ENCODE results near the gene PSMB11.

Gene PSMB11

GRCh38 chr14:23077962-23078361 lies 36.0 kb downstream of the PSMB11 start:
- Histone ChIP-seq H3K4me2 (no peak overlapping the region), H3K9me3 (no peaks in the 10 kb centered on the region), H3K4me3 (no peak overlapping the region), H4K20me1 (peaks cover 43% of the 10 kb centered on the region), H3K36me3 (peaks cover 100% of the 10 kb centered on the region), H3K4me1 (0 out of 2 replicates have a peak, but pooled peaks cover 1% of the 10 kb centered on the region), H3K27ac (no peak overlapping the region), H3K27me3 (no peaks in the 10 kb centered on the region), H3K9ac (no peak overlapping the region)
- TF ChIP-seq Cebpa-rat (IDR thresholded peaks at IDR 0.05) = no peak

GRCh38 chr14:23078692-23079116 lies 36.7 kb downstream of the PSMB11 start:
- Histone ChIP-seq H4K20me1 (peaks cover 43% of the 10 kb centered on the region), H3K27ac (no peak overlapping the region), H3K4me1 (no peaks in the 10 kb centered on the region), H3K36me3 (peaks cover 100% of the 10 kb centered on the region), H3K27me3 (no peaks in the 10 kb centered on the region), H3K9ac (no peak overlapping the region), H3K9me3 (no peaks in the 10 kb centered on the region), H3K4me2 (no peak overlapping the region), H3K4me3 (no peak overlapping the region)
- no peak for TF ChIP-seq Cebpa-rat (IDR thresholded peaks at IDR 0.05)

DNA sequence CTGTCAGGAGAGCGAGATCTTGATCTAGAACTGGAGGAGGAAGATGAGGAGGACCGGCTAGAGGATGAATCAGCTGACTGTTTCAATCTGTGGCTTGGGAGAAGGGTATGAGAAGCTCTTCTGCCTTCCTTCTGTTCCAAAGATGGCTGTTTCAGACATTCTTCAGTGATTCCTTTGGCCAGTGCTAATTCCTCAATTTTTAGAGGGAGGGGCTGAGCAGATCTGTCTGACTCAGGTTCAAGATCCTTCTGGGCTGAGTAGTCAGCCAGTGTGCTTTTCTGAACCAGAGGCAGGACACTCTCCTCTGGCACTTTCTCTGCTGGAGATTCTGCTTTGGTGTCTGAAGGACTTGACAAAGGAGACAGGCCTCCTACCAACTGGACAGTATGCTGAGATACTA lies 37.7 kb downstream of the PSMB11 start:
- TF ChIP-seq Cebpa-rat (IDR thresholded peaks at IDR 0.05) = no peak
- no peak overlapping the region for H3K27ac ChIP-seq
- H3K27me3 ChIP-seq = no peaks in the 10 kb centered on the region
- no peaks in the 10 kb centered on the region for H3K4me1 ChIP-seq
- H3K4me2 ChIP-seq = no peak overlapping the region
- no peaks in the 10 kb centered on the region for H3K9me3 ChIP-seq
- H3K36me3 ChIP-seq = peaks cover 100% of the 10 kb centered on the region
- H4K20me1 ChIP-seq = peaks cover 44% of the 10 kb centered on the region
- H3K4me3 ChIP-seq = no peak overlapping the region
- no peak overlapping the region; the same call in 1 of the 2 replicates for H3K9ac ChIP-seq

DNA sequence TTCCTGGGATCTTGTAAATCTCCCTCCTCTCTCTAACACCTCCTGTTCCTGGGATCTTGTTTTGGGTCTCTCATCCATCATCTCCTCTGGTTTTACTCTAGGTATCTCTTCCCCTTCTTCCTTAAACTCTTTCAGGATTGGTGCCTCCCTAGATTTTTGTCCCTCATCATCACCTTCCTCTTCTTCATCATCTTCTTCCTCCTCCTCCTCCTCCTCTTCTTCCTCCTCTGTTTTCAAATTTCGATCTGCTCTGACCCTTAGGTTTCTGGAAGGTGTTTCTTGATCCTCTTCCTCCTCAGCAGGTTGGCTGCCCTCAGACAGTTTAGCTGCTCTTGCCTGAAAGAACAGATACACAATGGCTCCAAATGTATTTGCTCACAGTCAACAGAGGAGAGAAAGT lies 38.5 kb downstream of the PSMB11 start:
- Histone ChIP-seq H3K4me1 (no peaks in the 10 kb centered on the region), H3K9ac (no peak overlapping the region; the same call in 1 of the 2 replicates), H3K27ac (no peak overlapping the region), H3K4me2 (no peak overlapping the region), H3K4me3 (no peak overlapping the region), H3K27me3 (no peaks in the 10 kb centered on the region), H3K36me3 (peaks cover 100% of the 10 kb centered on the region), H4K20me1 (peaks cover 52% of the 10 kb centered on the region), H3K9me3 (no peaks in the 10 kb centered on the region)
- no peak for TF ChIP-seq Cebpa-rat (IDR thresholded peaks at IDR 0.05)

DNA sequence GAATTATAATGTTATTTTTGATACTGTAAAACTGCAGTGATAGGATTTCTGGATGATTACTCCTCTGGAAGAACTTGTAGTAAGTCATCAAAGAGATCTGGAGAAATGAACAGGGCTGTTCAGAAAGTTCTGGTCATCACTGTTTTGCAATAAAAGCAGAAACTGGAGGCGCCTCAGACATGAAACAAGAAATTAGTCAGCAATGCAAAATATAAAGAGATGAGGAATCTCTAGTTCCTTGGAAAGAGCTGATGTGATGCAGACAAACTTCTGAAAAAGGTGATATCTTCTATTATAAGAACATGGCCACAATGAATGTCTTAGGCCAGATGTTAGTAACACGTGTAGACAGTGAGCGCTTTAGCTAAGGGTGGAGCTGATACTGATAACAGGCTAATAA lies 43.4 kb downstream of the PSMB11 start:
- H4K20me1 ChIP-seq = peaks cover 55% of the 10 kb centered on the region
- peaks cover 100% of the 10 kb centered on the region for H3K36me3 ChIP-seq
- H3K4me2 ChIP-seq = no peak overlapping the region
- H3K27me3 ChIP-seq = no peaks in the 10 kb centered on the region
- no peak overlapping the region for H3K27ac ChIP-seq
- no peak overlapping the region for H3K4me3 ChIP-seq
- 0 out of 2 replicates have a peak overlapping the region, but pooled peaks have one; percentile 24 for H3K9ac ChIP-seq
- no peaks in the 10 kb centered on the region for H3K9me3 ChIP-seq
- H3K4me1 ChIP-seq = no peaks in the 10 kb centered on the region
- no peak for TF ChIP-seq Cebpa-rat (IDR thresholded peaks at IDR 0.05)

DNA sequence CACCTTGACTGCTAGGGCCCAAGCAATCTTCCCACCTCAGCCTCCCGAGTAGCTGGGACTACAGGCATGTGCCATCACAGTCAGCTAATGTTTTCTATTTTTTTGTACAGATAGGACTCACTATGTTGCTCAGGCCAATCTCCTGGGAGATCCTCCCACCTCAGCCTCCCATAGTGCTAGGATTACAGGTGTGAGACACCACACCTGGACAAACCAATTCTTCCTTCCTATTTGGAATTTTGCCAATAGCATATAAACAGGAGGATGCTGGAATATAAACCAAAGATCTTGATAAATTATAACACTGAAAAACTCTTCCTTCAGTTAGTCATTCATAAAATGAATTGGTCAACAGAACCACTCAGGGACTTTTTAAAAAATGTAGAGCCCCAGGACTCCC lies 44.6 kb downstream of the PSMB11 start:
- H3K27me3 ChIP-seq = no peaks in the 10 kb centered on the region
- H3K4me2 ChIP-seq = no peak overlapping the region
- H3K9ac ChIP-seq = no peak overlapping the region
- H4K20me1 ChIP-seq = peaks cover 66% of the 10 kb centered on the region
- H3K27ac ChIP-seq = no peak overlapping the region
- peaks cover 100% of the 10 kb centered on the region for H3K36me3 ChIP-seq
- no peak overlapping the region for H3K4me3 ChIP-seq
- TF ChIP-seq Cebpa-rat (IDR thresholded peaks at IDR 0.05) = no peak
- H3K4me1 ChIP-seq = no peaks in the 10 kb centered on the region
- no peaks in the 10 kb centered on the region for H3K9me3 ChIP-seq

DNA sequence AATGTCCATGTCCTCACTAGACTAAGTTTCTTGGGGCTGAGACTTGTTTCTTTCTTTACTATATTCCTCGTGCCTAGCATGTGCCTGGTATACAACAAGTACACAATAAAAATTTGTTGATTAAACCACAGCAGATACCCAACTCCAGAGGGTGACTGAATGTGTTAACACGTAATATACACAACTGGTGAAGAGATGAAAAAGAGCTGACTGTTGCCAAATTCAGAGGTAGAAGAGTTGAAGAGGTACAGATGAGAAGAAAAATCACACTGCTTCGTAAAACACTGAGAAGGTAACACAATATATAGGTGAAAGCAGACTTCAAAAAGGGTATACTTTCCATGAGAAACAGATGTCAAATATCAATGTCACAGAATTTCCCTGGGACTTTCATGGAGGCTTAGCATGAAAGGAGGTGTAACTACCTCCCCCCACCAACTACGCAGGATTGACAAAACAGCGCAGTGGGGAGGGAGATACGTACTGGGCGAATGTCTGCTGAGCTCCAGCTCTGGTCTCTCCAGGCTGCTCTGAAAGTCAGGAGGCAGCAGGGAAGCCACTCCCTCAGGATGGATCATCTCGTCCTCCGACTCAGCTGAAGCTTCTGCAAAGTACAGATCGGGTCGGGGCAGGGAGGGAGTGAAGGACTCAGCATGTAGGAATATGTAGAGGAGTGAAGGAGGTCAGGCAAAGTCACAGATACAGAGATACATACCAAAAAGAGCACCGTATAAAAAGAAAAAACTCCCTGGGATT lies 47.7 kb downstream of the PSMB11 start:
- Histone ChIP-seq H3K4me3 (no peak overlapping the region), H3K9me3 (no peaks in the 10 kb centered on the region), H3K9ac (no peak overlapping the region), H4K20me1 (peaks cover 97% of the 10 kb centered on the region), H3K27me3 (no peaks in the 10 kb centered on the region), H3K4me1 (peaks cover 13% of the 10 kb centered on the region), H3K4me2 (no peak overlapping the region), H3K36me3 (peaks cover 87% of the 10 kb centered on the region), H3K27ac (no peak overlapping the region)
- no peak for TF ChIP-seq Cebpa-rat (IDR thresholded peaks at IDR 0.05)

DNA sequence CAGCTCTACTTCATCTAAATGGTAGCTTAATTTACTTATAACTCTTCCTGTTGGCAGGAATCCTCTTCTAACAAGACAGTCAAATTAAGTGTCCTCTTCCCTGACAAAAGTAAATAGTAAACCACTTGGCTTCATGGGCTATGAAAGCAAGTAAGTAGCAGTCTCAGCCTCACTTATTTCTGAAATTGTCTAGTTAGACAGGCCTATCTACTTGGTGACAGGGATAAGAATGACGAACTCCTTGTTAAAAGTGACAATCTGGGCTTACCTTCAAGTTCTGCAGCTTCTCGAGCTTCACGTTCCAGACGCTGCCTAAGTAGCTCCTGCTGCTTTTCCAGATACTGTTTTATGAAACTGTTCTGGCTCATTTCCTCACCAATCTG lies 48.2 kb downstream of the PSMB11 start:
- TF ChIP-seq Cebpa-rat (IDR thresholded peaks at IDR 0.05) = no peak
- Histone ChIP-seq H3K4me3 (no peak overlapping the region), H4K20me1 (peaks cover 91% of the 10 kb centered on the region), H3K36me3 (peaks cover 82% of the 10 kb centered on the region), H3K9ac (no peak overlapping the region), H3K9me3 (no peaks in the 10 kb centered on the region), H3K27me3 (no peaks in the 10 kb centered on the region), H3K4me1 (peaks cover 13% of the 10 kb centered on the region), H3K4me2 (no peak overlapping the region), H3K27ac (no peak overlapping the region)

DNA sequence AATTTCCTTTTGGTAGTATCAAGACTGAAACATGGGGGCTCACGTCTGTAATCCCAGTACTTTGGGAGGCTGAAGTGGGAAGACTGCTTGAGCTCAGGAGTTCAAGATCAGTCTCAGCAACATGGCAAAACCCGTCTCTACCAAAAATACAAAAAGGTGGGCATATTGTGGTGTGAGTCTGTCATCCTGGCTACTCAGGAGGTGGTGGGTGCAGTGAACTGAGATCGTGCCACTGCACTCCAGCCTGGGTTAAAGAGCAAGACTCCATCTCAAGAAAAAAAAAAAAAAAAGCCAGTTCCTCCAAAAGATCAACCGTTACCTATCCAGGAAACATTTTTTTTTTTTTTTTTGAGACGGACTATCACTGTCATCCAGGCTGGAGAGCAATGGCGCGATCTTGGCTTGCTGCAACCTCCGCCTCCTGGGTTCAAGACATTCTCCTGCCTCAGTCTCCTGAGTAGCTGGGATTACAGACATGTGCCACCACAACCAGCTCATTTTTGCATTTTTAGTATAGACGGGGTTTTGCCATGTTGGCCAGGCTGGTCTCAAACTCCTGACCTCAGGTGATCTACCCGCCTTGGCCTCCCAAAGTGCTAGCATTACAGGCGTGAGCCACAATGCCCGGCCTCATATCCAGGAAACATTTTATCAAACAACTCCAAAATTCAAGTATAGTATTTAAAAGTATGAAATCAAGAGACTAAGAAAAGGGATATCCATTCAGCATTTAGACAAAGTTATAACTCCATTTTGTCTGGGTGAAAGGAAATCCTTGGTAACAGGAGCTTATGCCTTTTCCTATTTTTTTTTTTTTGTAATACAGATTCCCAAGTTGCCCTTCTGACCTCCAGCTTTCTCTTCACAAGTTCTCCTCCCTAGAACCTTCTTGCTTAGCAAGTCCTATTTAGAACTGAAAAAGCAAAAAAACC lies 49.5 kb downstream of the PSMB11 start:
- Histone ChIP-seq H3K4me2 (no peak overlapping the region), H3K9me3 (no peaks in the 10 kb centered on the region)

GRCh38 chr14:23093104-23093503 lies 51.1 kb downstream of the PSMB11 start:
- Histone ChIP-seq H3K4me2 (peak overlapping the region; percentile 93), H3K9me3 (no peaks in the 10 kb centered on the region), H3K4me1 (peaks cover 35% of the 10 kb centered on the region), H4K20me1 (peaks cover 79% of the 10 kb centered on the region), H3K36me3 (peaks cover 61% of the 10 kb centered on the region), H3K9ac (no peak overlapping the region), H3K4me3 (no peak overlapping the region), H3K27me3 (no peaks in the 10 kb centered on the region), H3K27ac (no peak overlapping the region)
- no peak for TF ChIP-seq Cebpa-rat (IDR thresholded peaks at IDR 0.05)

More for the DNA sequence above, 49.5 kb downstream of the PSMB11 start:
- Histone ChIP-seq H3K4me3 (no peak overlapping the region), H3K27me3 (no peaks in the 10 kb centered on the region), H3K27ac (no peak overlapping the region), H3K36me3 (peaks cover 69% of the 10 kb centered on the region), H4K20me1 (peaks cover 79% of the 10 kb centered on the region), H3K9ac (no peak overlapping the region), H3K4me1 (peaks cover 19% of the 10 kb centered on the region)
- no peak for TF ChIP-seq Cebpa-rat (IDR thresholded peaks at IDR 0.05)
